ENCODE results near the gene DEDD2.

- peak; percentile 26 for TF ChIP-seq POLR2A (IDR thresholded peaks at IDR 0.05; ENCODE audit: low read depth, low read length)
- no peak for TF ChIP-seq ESRRA (IDR thresholded peaks at IDR 0.05; ENCODE audit: low read length)
- no peak for TF ChIP-seq CTCF (IDR thresholded peaks at IDR 0.05 in 2 of 3, conservative IDR thresholded peaks at IDR 0.05 in 1 of 3; ENCODE audit: control insufficient read depth in 2 of 3, extremely low read depth in 1 of 3, insufficient read depth in 1 of 3, low read depth in 3 of 3, low read length in 3 of 3)
- no peak for TF ChIP-seq ZNF274 (IDR thresholded peaks at IDR 0.05; ENCODE audit: insufficient read depth, insufficient read length)
- no peak for TF ChIP-seq EZH2 (IDR thresholded peaks at IDR 0.05; ENCODE audit: borderline replicate concordance, control insufficient read depth, low read depth, low read length)
- no peak for TF ChIP-seq SREBF1 (IDR thresholded peaks at IDR 0.05; ENCODE audit: low read length)
- TF ChIP-seq RFX5 (IDR thresholded peaks at IDR 0.05; ENCODE audit: low read depth, low read length) = no peak
- no peak for TF ChIP-seq TAF1 (IDR thresholded peaks at IDR 0.05; ENCODE audit: borderline replicate concordance, low read depth, low read length)
- TF ChIP-seq BCLAF1 (IDR thresholded peaks at IDR 0.05) = no peak
- no peak for TF ChIP-seq RELB (IDR thresholded peaks at IDR 0.05; ENCODE audit: low read depth)
- TF ChIP-seq SIN3A (IDR thresholded peaks at IDR 0.05; ENCODE audit: low read depth, low read length) = no peak
These were observed 12.4 kb upstream of the DEDD2 start for GRCh38 chr19:42229855-42230351.

Measured in GM12878 (cell line).